ENCODE measurements around the gene CEACAM3.
A peak's percentile ranks its signal among the peaks of the same experiment; 100 is the strongest.

CEACAM3 gene

GRCh38 chr19:41801792-41802211 lies 5.4 kb downstream of the CEACAM3 start:
- Histone ChIP-seq H3K4me3 (no peak overlapping the region), H3K27me3 (ENCODE audit: low read depth) (peaks cover 12% of the 10 kb centered on the region), H3K4me1 (no peaks in the 10 kb centered on the region), H3K9me3 (no peaks in the 10 kb centered on the region), H3K36me3 (replicated peaks) (no peaks in the 10 kb centered on the region)
- DNase-seq (ENCODE audit: low spot score in 2 of 2) = no peak
- in situ Hi-C loops (cut with MboI; ENCODE audit: low sequenced_read_pairs) = no loop called here

DNA sequence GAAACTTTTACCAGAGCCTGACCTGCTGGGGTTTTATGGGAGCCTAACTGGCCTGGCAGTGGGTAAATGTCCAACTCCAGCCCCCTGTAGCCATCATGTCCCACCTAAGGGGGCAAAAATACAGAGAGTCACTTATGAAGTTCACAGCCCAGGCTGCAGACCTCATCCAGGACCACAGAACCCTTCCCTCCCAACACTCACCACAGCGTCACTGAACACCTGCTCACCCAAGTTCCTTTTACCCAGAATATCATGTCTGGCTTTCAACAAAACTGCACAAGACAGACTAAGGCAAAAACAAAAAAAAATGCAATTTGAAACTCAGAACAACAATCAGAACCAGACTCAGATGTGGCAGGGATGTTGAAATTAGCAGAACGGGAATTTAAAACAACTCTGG lies 6.4 kb downstream of the CEACAM3 start:
- DNase-seq (ENCODE audit: low spot score in 2 of 2) = no peak
- Histone ChIP-seq H3K36me3 (replicated peaks) (no peaks in the 10 kb centered on the region), H3K4me3 (no peak overlapping the region), H3K27me3 (ENCODE audit: low read depth) (peaks cover 12% of the 10 kb centered on the region), H3K4me1 (no peaks in the 10 kb centered on the region), H3K9me3 (no peaks in the 10 kb centered on the region)
- in situ Hi-C loops (cut with MboI; ENCODE audit: low sequenced_read_pairs) = no loop called here

- H3K9me3 ChIP-seq = no peaks in the 10 kb centered on the region
Measured at GRCh38 chr19:41804336-41804735, 7.9 kb downstream of the CEACAM3 start.

GRCh38 chr19:41807176-41807575 lies 10.8 kb downstream of the CEACAM3 start:
- DNase-seq (ENCODE audit: low spot score in 2 of 2) = no peak
- Histone ChIP-seq H3K9me3 (no peaks in the 10 kb centered on the region), H3K4me1 (no peaks in the 10 kb centered on the region), H3K4me3 (no peak overlapping the region), H3K27me3 (ENCODE audit: low read depth) (peaks cover 12% of the 10 kb centered on the region), H3K36me3 (replicated peaks) (no peaks in the 10 kb centered on the region)
- in situ Hi-C loops (cut with MboI; ENCODE audit: low sequenced_read_pairs) = no loop called here

More at GRCh38 chr19:41804336-41804735, 7.9 kb downstream of the CEACAM3 start:
- peaks cover 12% of the 10 kb centered on the region for H3K27me3 ChIP-seq (ENCODE audit: low read depth)
- no peak for DNase-seq (ENCODE audit: low spot score in 2 of 2)
- no peaks in the 10 kb centered on the region for H3K36me3 ChIP-seq (replicated peaks)
- no peak overlapping the region for H3K4me3 ChIP-seq
- in situ Hi-C loops (cut with MboI; ENCODE audit: low sequenced_read_pairs) = no loop called here
- no peaks in the 10 kb centered on the region for H3K4me1 ChIP-seq

DNA sequence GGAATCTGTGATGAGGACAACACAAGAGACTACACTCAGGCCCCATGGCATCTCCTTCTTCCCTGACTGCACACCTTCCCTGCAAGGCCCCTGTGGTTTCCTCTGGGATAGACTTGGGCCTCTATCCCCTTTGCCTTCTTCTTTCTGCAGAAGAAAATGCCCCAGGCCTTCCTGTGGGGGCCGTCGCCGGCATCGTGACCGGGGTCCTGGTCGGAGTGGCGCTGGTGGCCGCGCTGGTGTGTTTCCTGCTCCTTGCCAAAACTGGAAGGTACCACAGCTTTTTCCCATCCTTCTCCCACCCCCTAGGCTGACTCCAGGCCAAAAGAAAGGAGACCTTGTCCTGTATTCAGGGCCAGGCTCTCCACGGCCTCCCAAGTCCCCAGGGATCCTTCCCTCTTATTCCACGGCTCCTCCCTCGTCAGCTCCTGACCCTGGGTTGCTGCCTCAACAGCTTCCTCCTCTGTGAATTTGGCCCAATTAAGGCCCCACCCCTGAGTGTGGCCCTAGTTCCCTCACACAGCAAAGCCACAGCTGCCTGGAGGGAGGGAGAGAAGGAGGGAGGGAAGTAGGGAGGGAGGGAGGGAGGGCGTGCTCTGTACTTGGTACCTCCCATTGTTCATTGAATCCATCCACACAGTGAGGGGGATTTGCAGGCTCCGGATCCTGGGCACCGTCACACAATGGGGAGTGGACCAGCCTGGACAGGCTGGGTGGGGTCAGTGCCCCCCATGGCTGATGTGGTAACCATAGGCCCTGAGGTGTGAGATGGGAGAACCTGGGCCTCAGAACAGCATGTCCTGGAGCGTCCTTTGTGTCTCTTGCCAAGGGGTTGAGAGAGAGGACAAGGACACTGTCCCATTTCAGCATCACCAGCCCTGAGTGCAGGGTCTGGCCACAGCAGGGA lies 12.5 kb downstream of the CEACAM3 start:
- no peak for DNase-seq (ENCODE audit: low spot score in 2 of 2)
- no peaks in the 10 kb centered on the region for H3K9me3 ChIP-seq
- H3K4me1 ChIP-seq = no peaks in the 10 kb centered on the region
- in situ Hi-C loops (cut with MboI; ENCODE audit: low sequenced_read_pairs) = no loop called here
- H3K4me3 ChIP-seq = no peak overlapping the region
- H3K36me3 ChIP-seq (replicated peaks) = no peaks in the 10 kb centered on the region
- H3K27me3 ChIP-seq (ENCODE audit: low read depth) = peaks cover 12% of the 10 kb centered on the region

- in situ Hi-C loops (cut with MboI; ENCODE audit: low sequenced_read_pairs) = no loop called here
- no peaks in the 10 kb centered on the region for H3K4me1 ChIP-seq
- H3K36me3 ChIP-seq (replicated peaks) = no peaks in the 10 kb centered on the region
- peaks cover 1% of the 10 kb centered on the region; the same call in 1 of the 2 replicates for H3K27me3 ChIP-seq (ENCODE audit: low read depth)
- DNase-seq (ENCODE audit: low spot score in 2 of 2) = no peak
- no peaks in the 10 kb centered on the region for H3K9me3 ChIP-seq
- no peak overlapping the region for H3K4me3 ChIP-seq
Measured at GRCh38 chr19:41810301-41810700, 13.9 kb downstream of the CEACAM3 start.

- DNase-seq (ENCODE audit: low spot score in 2 of 2) = no peak
- Histone ChIP-seq H3K9me3 (no peaks in the 10 kb centered on the region), H3K4me1 (no peaks in the 10 kb centered on the region), H3K4me3 (no peak overlapping the region), H3K36me3 (replicated peaks) (no peaks in the 10 kb centered on the region), H3K27me3 (ENCODE audit: low read depth) (no peaks in the 10 kb centered on the region)
- in situ Hi-C loops (cut with MboI; ENCODE audit: low sequenced_read_pairs) = no loop called here
Measured at GRCh38 chr19:41811036-41811435, 14.6 kb downstream of the CEACAM3 start.

DNA sequence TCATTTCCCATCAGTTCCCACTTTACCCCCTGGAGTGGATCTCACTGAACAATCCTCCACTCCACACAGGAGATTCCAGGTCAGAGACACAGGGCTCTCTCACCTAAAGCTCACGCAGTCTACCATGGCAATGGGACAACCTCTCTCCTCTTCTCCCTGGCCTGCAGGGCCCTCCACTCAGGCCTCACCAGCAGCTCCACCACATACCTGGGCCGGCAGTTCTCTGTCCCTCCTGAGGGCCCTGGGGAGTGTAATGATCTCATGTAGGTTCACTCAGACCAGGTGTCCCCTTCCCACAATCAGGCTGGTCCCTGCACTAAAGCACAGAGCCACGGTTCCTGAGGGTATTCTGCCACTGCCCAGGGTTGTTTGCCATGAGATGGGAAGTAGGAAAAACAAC lies 15.6 kb downstream of the CEACAM3 start:
- Histone ChIP-seq H3K9me3 (no peaks in the 10 kb centered on the region), H3K36me3 (replicated peaks) (no peaks in the 10 kb centered on the region), H3K4me3 (no peak overlapping the region), H3K27me3 (ENCODE audit: low read depth) (no peaks in the 10 kb centered on the region), H3K4me1 (no peaks in the 10 kb centered on the region)
- in situ Hi-C loops (cut with MboI; ENCODE audit: low sequenced_read_pairs) = no loop called here
- DNase-seq (ENCODE audit: low spot score in 2 of 2) = no peak

GRCh38 chr19:41813911-41814310 lies 17.5 kb downstream of the CEACAM3 start:
- no peak for DNase-seq (ENCODE audit: low spot score in 2 of 2)
- H3K27me3 ChIP-seq (ENCODE audit: low read depth) = peaks cover 6% of the 10 kb centered on the region
- no peaks in the 10 kb centered on the region for H3K4me1 ChIP-seq
- H3K36me3 ChIP-seq (replicated peaks) = no peaks in the 10 kb centered on the region
- in situ Hi-C loops (cut with MboI; ENCODE audit: low sequenced_read_pairs) = no loop called here
- no peaks in the 10 kb centered on the region for H3K9me3 ChIP-seq
- H3K4me3 ChIP-seq = no peak overlapping the region

DNA sequence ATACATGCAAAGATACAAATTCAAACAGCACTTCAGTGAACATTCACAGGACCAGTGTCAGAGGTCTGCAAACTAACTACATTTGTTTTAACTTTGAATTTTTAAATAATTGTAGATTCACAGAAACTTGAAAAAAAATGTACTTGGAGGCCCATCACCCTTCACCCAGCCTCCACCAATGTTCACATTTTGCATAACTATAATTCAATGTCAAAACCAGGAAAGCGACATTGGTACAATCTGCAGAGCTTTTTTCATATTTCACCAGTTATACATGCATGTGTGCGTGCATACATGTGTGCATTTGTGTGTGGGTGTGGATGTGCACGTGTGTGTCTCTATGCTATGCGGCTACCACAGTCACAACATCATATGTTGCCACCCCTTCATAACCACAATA lies 18.9 kb downstream of the CEACAM3 start:
- Histone ChIP-seq H3K36me3 (replicated peaks) (no peaks in the 10 kb centered on the region), H3K4me1 (no peaks in the 10 kb centered on the region), H3K9me3 (no peaks in the 10 kb centered on the region), H3K4me3 (no peak overlapping the region), H3K27me3 (ENCODE audit: low read depth) (peaks cover 6% of the 10 kb centered on the region)
- DNase-seq (ENCODE audit: low spot score in 2 of 2) = no peak
- in situ Hi-C loops (cut with MboI; ENCODE audit: low sequenced_read_pairs) = no loop called here

DNA sequence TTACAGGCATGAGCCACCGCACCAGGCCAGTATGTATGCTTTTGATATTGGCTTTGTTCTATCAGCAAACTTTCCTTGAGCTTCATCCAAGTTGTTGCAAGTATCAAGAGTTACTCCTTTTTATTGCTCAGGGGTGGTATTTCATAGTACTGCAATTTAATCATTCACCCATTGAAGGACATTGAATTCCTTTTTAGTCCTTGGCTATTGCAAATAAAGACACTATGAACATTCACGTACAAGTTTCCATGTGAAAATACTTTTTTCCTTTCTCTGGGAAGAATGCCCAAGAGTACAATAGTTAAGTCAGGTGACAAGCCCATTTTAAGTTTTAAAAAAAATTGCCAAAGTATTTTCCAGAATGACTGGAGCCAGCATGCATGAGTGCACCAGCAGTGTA lies 20.4 kb downstream of the CEACAM3 start:
- no peak for DNase-seq (ENCODE audit: low spot score in 2 of 2)
- in situ Hi-C loops (cut with MboI; ENCODE audit: low sequenced_read_pairs) = no loop called here

GRCh38 chr19:41821003-41821735 lies 24.8 kb downstream of the CEACAM3 start:
- peak; percentile 18 to 60 for DNase-seq (ENCODE audit: low spot score in 2 of 2)
- Histone ChIP-seq H3K4me1 (no peaks in the 10 kb centered on the region), H3K9me3 (no peaks in the 10 kb centered on the region), H3K27me3 (ENCODE audit: low read depth) (peaks cover 24% of the 10 kb centered on the region), H3K36me3 (replicated peaks) (no peaks in the 10 kb centered on the region), H3K4me3 (no peak overlapping the region)
- in situ Hi-C loops (cut with MboI; ENCODE audit: low sequenced_read_pairs) = no loop called here

More for the DNA sequence above, 20.4 kb downstream of the CEACAM3 start:
- Histone ChIP-seq H3K4me3 (no peak overlapping the region), H3K27me3 (ENCODE audit: low read depth) (peaks cover 13% of the 10 kb centered on the region), H3K36me3 (replicated peaks) (no peaks in the 10 kb centered on the region), H3K9me3 (no peaks in the 10 kb centered on the region), H3K4me1 (no peaks in the 10 kb centered on the region)

DNA sequence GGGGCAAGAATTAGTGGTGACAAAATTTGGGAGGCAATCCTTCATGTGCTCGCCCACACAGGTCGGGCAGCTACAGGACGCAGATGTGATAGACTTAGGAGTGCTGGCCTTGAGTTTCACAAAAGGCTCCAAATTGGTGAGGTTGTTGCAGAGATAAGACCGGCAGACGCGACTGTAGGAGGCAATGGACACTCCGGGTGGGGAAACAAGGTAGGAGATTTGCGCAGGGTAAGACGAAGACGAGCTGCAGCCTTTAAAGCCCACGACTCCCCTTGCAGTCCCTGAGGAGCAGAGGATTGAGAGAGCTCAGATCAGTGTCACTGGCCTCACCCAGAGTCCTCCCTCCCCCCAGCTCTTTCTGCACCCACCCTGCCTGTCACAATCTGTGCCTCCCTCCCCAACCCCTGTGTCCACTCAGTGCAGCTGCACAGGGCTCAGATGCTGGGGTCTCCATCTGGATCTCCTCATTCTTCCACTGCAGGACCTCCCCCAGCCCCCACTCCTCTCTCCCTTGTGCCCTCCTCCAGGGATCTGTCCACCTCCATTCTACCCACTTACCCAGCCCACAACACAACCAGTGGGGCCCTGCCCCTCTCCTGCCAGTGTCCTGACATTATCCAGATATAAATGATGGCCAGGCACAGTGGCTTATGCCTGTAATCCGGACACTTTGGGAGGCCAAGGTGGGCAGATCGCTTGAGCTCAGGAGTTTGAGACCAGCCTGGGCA lies 41.8 kb downstream of the CEACAM3 start:
- no peaks in the 10 kb centered on the region for H3K9me3 ChIP-seq
- H3K36me3 ChIP-seq (replicated peaks) = no peaks in the 10 kb centered on the region
- DNase-seq (ENCODE audit: low spot score in 2 of 2) = no peak
- no peaks in the 10 kb centered on the region for H3K4me1 ChIP-seq
- in situ Hi-C loops (cut with MboI; ENCODE audit: low sequenced_read_pairs) = no loop called here
- H3K27me3 ChIP-seq (ENCODE audit: low read depth) = peaks cover 22% of the 10 kb centered on the region
- no peak overlapping the region for H3K4me3 ChIP-seq

GRCh38 chr19:41839211-41839610 lies 42.8 kb downstream of the CEACAM3 start:
- Histone ChIP-seq H3K4me3 (no peak overlapping the region), H3K27me3 (ENCODE audit: low read depth) (peaks cover 21% of the 10 kb centered on the region)
- DNase-seq (ENCODE audit: low spot score in 2 of 2) = no peak

More at GRCh38 chr19:41839211-41839610, 42.8 kb downstream of the CEACAM3 start:
- no peaks in the 10 kb centered on the region for H3K9me3 ChIP-seq
- H3K36me3 ChIP-seq (replicated peaks) = no peaks in the 10 kb centered on the region
- in situ Hi-C loops (cut with MboI; ENCODE audit: low sequenced_read_pairs) = no loop called here
- no peaks in the 10 kb centered on the region for H3K4me1 ChIP-seq

Data from HAP-1 (cell line).